ENCODE results near the gene WHRN. TPM values are rescaled to one million over a fixed set of nuclear protein-coding genes. Genes with fewer than 3 reads are reported as not detected.

Gene WHRN
- total RNA-seq, 2 experiments from 2014 or later: 19.9 to 20.5 TPM

DNA sequence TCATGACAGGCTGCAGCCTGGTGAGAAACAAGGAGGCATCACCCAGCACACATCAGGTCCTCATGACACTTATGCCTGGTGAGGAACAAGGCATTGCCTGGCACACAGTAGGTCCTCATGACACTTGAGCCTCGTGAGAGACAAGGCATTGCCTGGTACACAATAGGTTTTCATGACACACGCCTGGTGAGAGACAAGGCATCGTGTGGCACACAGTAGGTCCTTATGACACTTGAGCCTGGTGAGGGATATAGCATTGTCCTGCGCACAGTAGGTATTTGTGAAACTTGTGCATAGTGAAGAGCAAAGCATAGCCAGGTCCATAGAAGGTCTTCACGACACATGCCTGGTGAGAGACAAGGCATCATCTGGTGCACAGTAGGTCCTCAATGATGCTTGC is 23.5 kb downstream of the WHRN start:
- H3K27ac ChIP-seq (ENCODE audit: low read depth in 1 of 2, low read length in 2 of 2): no peak overlapping the region
- Mint-ChIP-seq H3K9me3 (no peaks in the 10 kb centered on the region), H3K36me3 (ENCODE audit: low read depth) (no peaks in the 10 kb centered on the region), H3K27ac (no peak overlapping the region), H3K27me3 (no peaks in the 10 kb centered on the region), H3K4me1 (ENCODE audit: low read depth) (peaks cover 11% of the 10 kb centered on the region), H3K4me3 (no peak overlapping the region)
- no peaks in the 10 kb centered on the region for H3K36me3 ChIP-seq (ENCODE audit: insufficient read depth, low read length)
- no peaks in the 10 kb centered on the region for H3K9me3 ChIP-seq (ENCODE audit: control insufficient read depth in 1 of 2, insufficient read depth in 1 of 2, low read length in 2 of 2)
- TF ChIP-seq, protein P1, sequence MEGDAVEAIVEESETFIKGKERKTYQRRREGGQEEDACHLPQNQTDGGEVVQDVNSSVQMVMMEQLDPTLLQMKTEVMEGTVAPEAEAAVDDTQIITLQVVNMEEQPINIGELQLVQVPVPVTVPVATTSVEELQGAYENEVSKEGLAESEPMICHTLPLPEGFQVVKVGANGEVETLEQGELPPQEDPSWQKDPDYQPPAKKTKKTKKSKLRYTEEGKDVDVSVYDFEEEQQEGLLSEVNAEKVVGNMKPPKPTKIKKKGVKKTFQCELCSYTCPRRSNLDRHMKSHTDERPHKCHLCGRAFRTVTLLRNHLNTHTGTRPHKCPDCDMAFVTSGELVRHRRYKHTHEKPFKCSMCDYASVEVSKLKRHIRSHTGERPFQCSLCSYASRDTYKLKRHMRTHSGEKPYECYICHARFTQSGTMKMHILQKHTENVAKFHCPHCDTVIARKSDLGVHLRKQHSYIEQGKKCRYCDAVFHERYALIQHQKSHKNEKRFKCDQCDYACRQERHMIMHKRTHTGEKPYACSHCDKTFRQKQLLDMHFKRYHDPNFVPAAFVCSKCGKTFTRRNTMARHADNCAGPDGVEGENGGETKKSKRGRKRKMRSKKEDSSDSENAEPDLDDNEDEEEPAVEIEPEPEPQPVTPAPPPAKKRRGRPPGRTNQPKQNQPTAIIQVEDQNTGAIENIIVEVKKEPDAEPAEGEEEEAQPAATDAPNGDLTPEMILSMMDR (IDR thresholded peaks at IDR 0.05): no peak
- CTCF ChIA-PET: no interaction called here
- intact Hi-C loops (cut with DNase I, micrococcal nuclease): no loop called here
- H3K4me3 ChIP-seq (ENCODE audit: low read length): no peak overlapping the region
- no peak for DNase-seq
- H3K4me1 ChIP-seq (ENCODE audit: insufficient read depth, low read length): peaks cover 22% of the 10 kb centered on the region
- ATAC-seq (ENCODE audit: poor library complexity): no peak
- H3K27me3 ChIP-seq (ENCODE audit: control insufficient read depth in 1 of 2, insufficient read depth in 2 of 2, low read length in 2 of 2): no peaks in the 10 kb centered on the region
- POLR2A ChIA-PET: no interaction called here

DNA sequence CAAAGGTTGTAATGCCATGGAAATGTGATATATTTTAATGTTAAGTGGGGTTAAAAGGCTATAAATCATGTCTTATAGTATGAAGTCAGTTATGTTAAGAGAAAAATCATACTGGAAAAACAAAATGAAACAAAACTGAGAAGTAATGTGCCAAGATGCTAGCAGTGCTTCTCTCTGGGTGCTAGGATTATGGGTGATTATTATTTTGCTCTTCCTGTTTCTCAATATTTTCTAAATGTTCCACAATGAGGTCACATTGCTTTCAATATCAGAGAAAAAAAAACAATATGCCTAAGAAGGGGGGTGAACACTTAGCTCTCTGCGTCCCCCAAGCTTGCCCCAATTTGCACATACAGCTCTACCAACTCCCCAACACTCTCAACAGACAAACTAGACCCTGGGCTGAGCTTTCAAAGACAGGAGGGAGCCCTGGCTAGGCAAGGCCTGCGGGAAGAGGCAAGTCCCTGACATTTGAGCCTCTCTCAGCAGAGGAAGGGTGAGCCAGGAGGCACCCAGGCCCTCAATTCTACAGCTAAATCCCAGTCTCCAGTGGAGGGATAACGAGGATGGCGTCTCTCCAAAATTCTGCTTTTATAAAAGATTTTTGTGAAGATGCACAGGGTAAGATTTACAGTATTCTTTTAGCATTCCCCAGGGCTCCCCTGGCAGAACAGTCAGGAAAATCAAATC is 24.4 kb downstream of the WHRN start:
- ChIA-PET POLR2A (no interaction called here), CTCF (no interaction called here)
- Histone ChIP-seq H3K9me3 (ENCODE audit: control insufficient read depth in 1 of 2, insufficient read depth in 1 of 2, low read length in 2 of 2) (no peaks in the 10 kb centered on the region), H3K36me3 (ENCODE audit: insufficient read depth, low read length) (no peaks in the 10 kb centered on the region), H3K27ac (ENCODE audit: low read depth in 1 of 2, low read length in 2 of 2) (no peak overlapping the region), H3K27me3 (ENCODE audit: control insufficient read depth in 1 of 2, insufficient read depth in 2 of 2, low read length in 2 of 2) (no peaks in the 10 kb centered on the region), H3K4me1 (ENCODE audit: insufficient read depth, low read length) (peaks cover 22% of the 10 kb centered on the region), H3K4me3 (ENCODE audit: low read length) (no peak overlapping the region)
- Mint-ChIP-seq H3K4me1 (ENCODE audit: low read depth) (peaks cover 11% of the 10 kb centered on the region), H3K36me3 (ENCODE audit: low read depth) (no peaks in the 10 kb centered on the region), H3K27me3 (no peaks in the 10 kb centered on the region), H3K9me3 (no peaks in the 10 kb centered on the region), H3K27ac (no peak overlapping the region), H3K4me3 (no peak overlapping the region)
- TF ChIP-seq, protein P1 (IDR thresholded peaks at IDR 0.05): no peak
- intact Hi-C loops (cut with DNase I, micrococcal nuclease): no loop called here
- no peak for ATAC-seq (ENCODE audit: poor library complexity)
- DNase-seq: no peak

DNA sequence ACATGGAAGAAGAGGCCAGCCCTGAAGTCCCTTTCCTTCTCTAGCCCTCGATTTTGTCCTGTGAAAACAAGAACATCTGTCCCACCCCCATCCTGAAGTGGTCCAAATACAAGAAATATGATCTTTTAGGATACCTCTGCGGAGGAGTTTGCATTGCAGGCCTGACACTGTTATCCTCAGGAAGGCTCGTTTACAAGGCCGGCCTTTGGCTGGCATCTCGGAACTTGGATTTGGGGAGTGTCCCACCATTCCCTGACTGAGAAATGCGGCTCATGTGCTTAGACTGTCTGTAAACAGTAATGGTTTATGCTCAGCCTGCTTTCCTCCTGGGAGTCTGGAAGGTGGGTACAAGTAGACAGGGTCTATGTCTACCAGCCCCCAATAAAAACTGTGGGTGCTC is 26.4 kb downstream of the WHRN start:
- no peak overlapping the region for H3K27ac Mint-ChIP-seq
- ATAC-seq (ENCODE audit: poor library complexity) (no peak), DNase-seq (no peak)
- no peaks in the 10 kb centered on the region for H3K36me3 Mint-ChIP-seq (ENCODE audit: low read depth)
- intact Hi-C loops (cut with DNase I, micrococcal nuclease): no loop called here
- no peaks in the 10 kb centered on the region for H3K27me3 Mint-ChIP-seq
- Histone ChIP-seq H3K9me3 (ENCODE audit: control insufficient read depth in 1 of 2, insufficient read depth in 1 of 2, low read length in 2 of 2) (no peaks in the 10 kb centered on the region), H3K27ac (ENCODE audit: low read depth in 1 of 2, low read length in 2 of 2) (no peak overlapping the region), H3K36me3 (ENCODE audit: insufficient read depth, low read length) (no peaks in the 10 kb centered on the region), H3K4me3 (ENCODE audit: low read length) (no peak overlapping the region), H3K4me1 (ENCODE audit: insufficient read depth, low read length) (peaks cover 15% of the 10 kb centered on the region), H3K27me3 (ENCODE audit: control insufficient read depth in 1 of 2, insufficient read depth in 2 of 2, low read length in 2 of 2) (no peaks in the 10 kb centered on the region)
- ChIA-PET POLR2A (interaction anchor here (1.0 kb wide), 1 partner anchor 26 kb away, joined by 3 read pairs; no protein-coding TSS in a partner anchor), CTCF (no interaction called here)
- TF ChIP-seq, protein P1 (IDR thresholded peaks at IDR 0.05): no peak
- peaks cover 8% of the 10 kb centered on the region for H3K4me1 Mint-ChIP-seq (ENCODE audit: low read depth)
- no peaks in the 10 kb centered on the region for H3K9me3 Mint-ChIP-seq
- no peak overlapping the region for H3K4me3 Mint-ChIP-seq
